ENCODE data around the gene COL3A1.

Gene COL3A1

GRCh38 chr2:188949046-188949818 is 24.9 kb upstream of the COL3A1 start:
- no peak for TF ChIP-seq CTCF (IDR thresholded peaks at IDR 0.05; ENCODE audit: low read depth, low read length)
- DNase-seq (ENCODE audit: low read depth, low spot score): no peak
- in situ Hi-C loops (cut with HindIII; ENCODE audit: low sequenced_read_pairs): no loop called here
- no peak overlapping the region for H3K4me3 ChIP-seq (ENCODE audit: low read depth, low read length)

- TF ChIP-seq CTCF (IDR thresholded peaks at IDR 0.05; ENCODE audit: low read depth, low read length): no peak
- DNase-seq (ENCODE audit: low read depth, low spot score): no peak
- H3K4me3 ChIP-seq (ENCODE audit: low read depth, low read length): no peak overlapping the region
- in situ Hi-C loops (cut with HindIII; ENCODE audit: low sequenced_read_pairs): no loop called here
Measured at GRCh38 chr2:188952901-188953300, 21.3 kb upstream of the COL3A1 start.

- no peak for TF ChIP-seq CTCF (IDR thresholded peaks at IDR 0.05; ENCODE audit: low read depth, low read length)
- DNase-seq (ENCODE audit: low read depth, low spot score): no peak
- no peak overlapping the region for H3K4me3 ChIP-seq (ENCODE audit: low read depth, low read length)
- in situ Hi-C loops (cut with HindIII; ENCODE audit: low sequenced_read_pairs): no loop called here
Measured at GRCh38 chr2:188956290-188956689, 17.9 kb upstream of the COL3A1 start.

GRCh38 chr2:188956961-188957360 is 17.2 kb upstream of the COL3A1 start:
- in situ Hi-C loops (cut with HindIII; ENCODE audit: low sequenced_read_pairs): no loop called here
- no peak for DNase-seq (ENCODE audit: low read depth, low spot score)
- no peak for TF ChIP-seq CTCF (IDR thresholded peaks at IDR 0.05; ENCODE audit: low read depth, low read length)
- no peak overlapping the region for H3K4me3 ChIP-seq (ENCODE audit: low read depth, low read length)

GRCh38 chr2:188957646-188958045 is 16.5 kb upstream of the COL3A1 start:
- in situ Hi-C loops (cut with HindIII; ENCODE audit: low sequenced_read_pairs): no loop called here
- DNase-seq (ENCODE audit: low read depth, low spot score): no peak
- no peak for TF ChIP-seq CTCF (IDR thresholded peaks at IDR 0.05; ENCODE audit: low read depth, low read length)
- H3K4me3 ChIP-seq (ENCODE audit: low read depth, low read length): no peak overlapping the region

GRCh38 chr2:188963741-188964140 is 10.4 kb upstream of the COL3A1 start:
- DNase-seq (ENCODE audit: low read depth, low spot score): no peak
- no peak overlapping the region for H3K4me3 ChIP-seq (ENCODE audit: low read depth, low read length)
- in situ Hi-C loops (cut with HindIII; ENCODE audit: low sequenced_read_pairs): no loop called here
- TF ChIP-seq CTCF (IDR thresholded peaks at IDR 0.05; ENCODE audit: low read depth, low read length): no peak
